HG03066 (cell line): ENCODE data around the gene INO80.

Experiments
- ATAC-seq: cut with Tn5 transposase; IDR thresholded peaks from one replicate; pipeline ENCODE4 v1.9.1; 2021; ENCODE audit warnings: low read depth; ENCODE audit not compliant: unreplicated experiment

The INO80 gene

GRCh38 chr15:41011055-41011815 is 104.8 kb downstream of the INO80 start:
- no peak for ATAC-seq

GRCh38 chr15:41010345-41010744 is 105.7 kb downstream of the INO80 start:
- ATAC-seq = no peak

- no peak for ATAC-seq
Measured at GRCh38 chr15:41006479-41006878, 109.6 kb downstream of the INO80 start.

GRCh38 chr15:41004490-41004889 is 111.6 kb downstream of the INO80 start:
- ATAC-seq = no peak

- ATAC-seq = no peak
Measured at GRCh38 chr15:41001524-41002214, 114.4 kb downstream of the INO80 start.

- no peak for ATAC-seq
Measured at GRCh38 chr15:40999190-40999589, 116.9 kb downstream of the INO80 start.

GRCh38 chr15:40995656-40996055 is 120.4 kb downstream of the INO80 start:
- ATAC-seq = no peak

- no peak for ATAC-seq
Measured at GRCh38 chr15:40992825-40993224, 123.3 kb downstream of the INO80 start.

GRCh38 chr15:40992241-40992741 is 123.8 kb downstream of the INO80 start:
- ATAC-seq = no peak

GRCh38 chr15:40991355-40991754 is 124.7 kb downstream of the INO80 start:
- ATAC-seq = no peak

- ATAC-seq = no peak
Measured at GRCh38 chr15:40990789-40991188, 125.3 kb downstream of the INO80 start.

- no peak for ATAC-seq
Measured at GRCh38 chr15:40990080-40990479, 126.0 kb downstream of the INO80 start.

GRCh38 chr15:40988156-40988555 is 127.9 kb downstream of the INO80 start:
- no peak for ATAC-seq

- ATAC-seq = no peak
Measured at GRCh38 chr15:40986820-40987219, 129.3 kb downstream of the INO80 start.

GRCh38 chr15:40985541-40986330 is 130.3 kb downstream of the INO80 start:
- ATAC-seq = no peak

- ATAC-seq = no peak
Measured at GRCh38 chr15:40984964-40985363, 131.1 kb downstream of the INO80 start.

- no peak for ATAC-seq
Measured at GRCh38 chr15:40984406-40984805, 131.7 kb downstream of the INO80 start.

GRCh38 chr15:40982855-40983254 is 133.2 kb downstream of the INO80 start:
- ATAC-seq = no peak

- no peak for ATAC-seq
Measured at GRCh38 chr15:40981186-40981585, 134.9 kb downstream of the INO80 start.

GRCh38 chr15:40978562-40978961 is 137.5 kb downstream of the INO80 start:
- ATAC-seq = no peak

GRCh38 chr15:40978141-40978540 is 137.9 kb downstream of the INO80 start:
- no peak for ATAC-seq
